ENCODE measurements around the gene KIAA1549.

The KIAA1549 gene

GRCh38 chr7:138974675-138975292 lies 6.4 kb downstream of the KIAA1549 start:
- no peak for DNase-seq

- no peak for DNase-seq
Measured at GRCh38 chr7:138974103-138974502, 7.1 kb downstream of the KIAA1549 start.

- DNase-seq = no peak
Measured at GRCh38 chr7:138970952-138971351, 10.2 kb downstream of the KIAA1549 start.

- DNase-seq = no peak
Measured at GRCh38 chr7:138970446-138970845, 10.7 kb downstream of the KIAA1549 start.

- DNase-seq = no peak
Measured at GRCh38 chr7:138967159-138967558, 14.0 kb downstream of the KIAA1549 start.

- DNase-seq = no peak
Measured at GRCh38 chr7:138964624-138965436, 16.4 kb downstream of the KIAA1549 start.

- no peak for DNase-seq
Measured at GRCh38 chr7:138963675-138964074, 17.5 kb downstream of the KIAA1549 start.

GRCh38 chr7:138962561-138963270 lies 18.5 kb downstream of the KIAA1549 start:
- no peak for DNase-seq

- DNase-seq = no peak
Measured at GRCh38 chr7:138961159-138961558, 20.0 kb downstream of the KIAA1549 start.

- no peak for DNase-seq
Measured at GRCh38 chr7:138958391-138958956, 22.7 kb downstream of the KIAA1549 start.

- no peak for DNase-seq
Measured at GRCh38 chr7:138957753-138958390, 23.3 kb downstream of the KIAA1549 start.

- DNase-seq = no peak
Measured at GRCh38 chr7:138957217-138957616, 24.0 kb downstream of the KIAA1549 start.

GRCh38 chr7:138954545-138955475 lies 26.4 kb downstream of the KIAA1549 start:
- DNase-seq = no peak

- DNase-seq = no peak
Measured at GRCh38 chr7:138952791-138953190, 28.4 kb downstream of the KIAA1549 start.

- DNase-seq = no peak
Measured at GRCh38 chr7:138951953-138952352, 29.2 kb downstream of the KIAA1549 start.

- no peak for DNase-seq
Measured at GRCh38 chr7:138949421-138950088, 31.6 kb downstream of the KIAA1549 start.

- DNase-seq = no peak
Measured at GRCh38 chr7:138948403-138948802, 32.8 kb downstream of the KIAA1549 start.

GRCh38 chr7:138945821-138946220 lies 35.4 kb downstream of the KIAA1549 start:
- no peak for DNase-seq

- DNase-seq = no peak
Measured at GRCh38 chr7:138945154-138945553, 36.0 kb downstream of the KIAA1549 start.

GRCh38 chr7:138944592-138944991 lies 36.6 kb downstream of the KIAA1549 start:
- DNase-seq = no peak

- DNase-seq = no peak
Measured at GRCh38 chr7:138943061-138943460, 38.1 kb downstream of the KIAA1549 start.

All from bone marrow (tissue), 2 donors.